CD4-positive, alpha-beta T cell (primary cell): ENCODE measurements around the gene PLCB2. TPM values are rescaled to one million over a fixed set of nuclear protein-coding genes. Genes with fewer than 3 reads are reported as not detected.

Experiments used
- ATAC-seq: fragments of 200-7000 bp; cut with Tn5 transposase; one replicate; pipeline ENCODE4 v1.10.0; 2022; ENCODE audit warnings: mild to moderate bottlenecking; ENCODE audit not compliant: poor library complexity
- CTCF ChIA-PET: fragments of 350-600 bp; sonication (Branson Sonifier 250); formaldehyde crosslinking; loops from one replicate; lab custom pipeline; 2021; ENCODE audit warnings: antibody characterized with exemption, inconsistent platforms; lab: Charles Lee
- POLR2A ChIA-PET: fragments of 350-600 bp; sonication (Branson Sonifier 250); formaldehyde crosslinking; loops from one replicate; lab custom pipeline; 2021; ENCODE audit warnings: antibody characterized with exemption, inconsistent platforms; lab: Charles Lee
- DNase-seq, 14 experiments: peaks; one replicate each; pipeline ENCODE4 v3.0.0-alpha.2; 2013 to 2020; ENCODE audit warnings: mixed read lengths in 2 of 14
- H3K27ac ChIP-seq, 2 donors: one replicate each; pipeline versions ENCODE4 v1.5.1 to v1.7.0; 2013; ENCODE audit warnings: low read length in 2 of 2, low read depth in 1 of 2, mild to moderate bottlenecking in 1 of 2
- H3K27me3 ChIP-seq, 2 experiments: 1 replicate in 1 of 2; 2 replicates in 1 of 2; pipeline versions ENCODE4 v1.6.1 to v1.7.0; 2013; ENCODE audit warnings: low read length in 2 of 2, control low read depth in 1 of 2, mild to moderate bottlenecking in 1 of 2, moderate library complexity in 1 of 2; ENCODE audit not compliant: insufficient read depth in 2 of 2, control insufficient read depth in 1 of 2
- H3K36me3 ChIP-seq: one replicate; pipeline ENCODE4 v1.6.1; 2013; ENCODE audit warnings: low read length, control low read depth; ENCODE audit not compliant: insufficient read depth
- H3K4me1 ChIP-seq: one replicate; pipeline ENCODE4 v1.6.1; 2013; ENCODE audit warnings: low read length, control low read depth; ENCODE audit not compliant: insufficient read depth
- H3K4me3 ChIP-seq: one replicate; pipeline ENCODE4 v1.5.1; 2013; ENCODE audit warnings: mild to moderate bottlenecking, low read length, moderate library complexity
- H3K9me3 ChIP-seq, 2 experiments: 1 replicate in 1 of 2; 2 replicates in 1 of 2; pipeline versions ENCODE4 v1.6.1 to v1.7.0; 2013; ENCODE audit warnings: low read length in 2 of 2, mild to moderate bottlenecking in 2 of 2, control low read depth in 1 of 2, moderate library complexity in 1 of 2; ENCODE audit not compliant: control insufficient read depth in 1 of 2, insufficient read depth in 1 of 2
- H3K27ac Mint-ChIP-seq: one replicate; pipeline ENCODE4 v1.8.0; 2020; ENCODE audit warnings: mixed read lengths
- H3K27me3 Mint-ChIP-seq: one replicate; pipeline ENCODE4 v1.8.0; 2021; ENCODE audit warnings: mixed read lengths
- H3K36me3 Mint-ChIP-seq: one replicate; pipeline ENCODE4 v1.8.0; 2021; ENCODE audit warnings: low read depth, mixed read lengths
- H3K4me1 Mint-ChIP-seq: one replicate; pipeline ENCODE4 v1.8.0; 2021; ENCODE audit warnings: low read depth, mixed read lengths
- H3K4me3 Mint-ChIP-seq: one replicate; pipeline ENCODE4 v1.8.0; 2020; ENCODE audit warnings: mild to moderate bottlenecking, mixed read lengths
- H3K9me3 Mint-ChIP-seq: one replicate; pipeline ENCODE4 v1.8.0; 2020; ENCODE audit warnings: mixed read lengths
- intact Hi-C, 2 experiments: fragments of 100-400 bp; cut with DNase I in 1 of 2; cut with micrococcal nuclease in 1 of 2; formaldehyde crosslinking; loops; one replicate each; pipeline versions ENCODE4 v1.15.1 to v1.9.0; 2023 to 2025; cut with DNase I, micrococcal nuclease
- total RNA-seq, 174 experiments: library from RNA in 2 of 174; stranded (reverse) in 2 of 174; gene quantifications; one replicate each; pipeline ENCODE4 v1.2.3 and lab custom pipeline; 2021 to 2026
- TF ChIP-seq, protein P1 (sequence below): fragments of 200-600 bp; IDR thresholded peaks from one replicate; pipeline ENCODE4 v1.8.0; 2022; ENCODE audit warnings: antibody characterized with exemption, mild to moderate bottlenecking

Gene PLCB2
- total RNA-seq, 2 experiments from 2014 or later, result 206 to 222 TPM

DNA sequence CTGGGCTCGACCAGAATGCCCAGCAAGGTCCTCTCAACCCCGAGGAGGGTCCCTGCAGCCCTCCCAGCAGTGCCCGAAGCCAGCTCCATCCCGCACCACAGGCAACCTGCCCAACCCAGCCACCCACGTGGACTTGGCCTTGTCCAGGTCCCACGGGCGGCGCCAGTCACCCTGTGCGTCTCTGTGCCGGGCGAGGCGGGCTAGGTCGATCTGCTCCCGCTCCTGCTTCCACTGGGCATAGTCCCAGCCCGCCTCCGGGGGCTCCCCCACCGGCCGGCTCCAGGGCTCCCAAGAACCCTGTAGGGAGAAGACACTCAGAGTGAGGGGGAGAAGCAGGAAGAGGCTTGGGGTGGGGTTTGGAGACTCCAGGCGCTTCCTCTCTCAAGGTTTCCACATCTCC lies 29.9 kb upstream of the PLCB2 start:
- ChIA-PET CTCF (interaction anchor here (0.7 to 3.7 kb wide), 21 partner anchors 11 to 651 kb away, joined by 3 to 48 read pairs (median 6); partner anchors contain the start of genes ANKRD63, DISP2, INAFM2 and IVD), POLR2A (interaction anchor here (1.4 to 4.2 kb wide), 5 partner anchors 12 to 58 kb away, joined by 6 to 34 read pairs (median 8); partner anchors contain the start of genes INAFM2 and PLCB2)
- ATAC-seq (no peak), DNase-seq (peak in 1 of 14 experiments; percentile 34)
- Histone ChIP-seq H3K4me3 (no peak overlapping the region), H3K4me1 (peaks cover 31% of the 10 kb centered on the region), H3K27me3 (no peaks in the 10 kb centered on the region), H3K9me3 (no peaks in the 10 kb centered on the region), H3K27ac (no peak overlapping the region), H3K36me3 (no peaks in the 10 kb centered on the region)
- Mint-ChIP-seq H3K4me1 (peaks cover 21% of the 10 kb centered on the region), H3K27me3 (no peaks in the 10 kb centered on the region), H3K4me3 (no peak overlapping the region), H3K9me3 (no peaks in the 10 kb centered on the region), H3K36me3 (no peaks in the 10 kb centered on the region), H3K27ac (no peak overlapping the region)
- intact Hi-C loops, result loop anchor here (5.0 to 10.0 kb wide), 2 partner anchors 120 to 553 kb away; partner anchors contain the start of gene FSIP1 (in 1 of the 2)
- TF ChIP-seq, protein P1, sequence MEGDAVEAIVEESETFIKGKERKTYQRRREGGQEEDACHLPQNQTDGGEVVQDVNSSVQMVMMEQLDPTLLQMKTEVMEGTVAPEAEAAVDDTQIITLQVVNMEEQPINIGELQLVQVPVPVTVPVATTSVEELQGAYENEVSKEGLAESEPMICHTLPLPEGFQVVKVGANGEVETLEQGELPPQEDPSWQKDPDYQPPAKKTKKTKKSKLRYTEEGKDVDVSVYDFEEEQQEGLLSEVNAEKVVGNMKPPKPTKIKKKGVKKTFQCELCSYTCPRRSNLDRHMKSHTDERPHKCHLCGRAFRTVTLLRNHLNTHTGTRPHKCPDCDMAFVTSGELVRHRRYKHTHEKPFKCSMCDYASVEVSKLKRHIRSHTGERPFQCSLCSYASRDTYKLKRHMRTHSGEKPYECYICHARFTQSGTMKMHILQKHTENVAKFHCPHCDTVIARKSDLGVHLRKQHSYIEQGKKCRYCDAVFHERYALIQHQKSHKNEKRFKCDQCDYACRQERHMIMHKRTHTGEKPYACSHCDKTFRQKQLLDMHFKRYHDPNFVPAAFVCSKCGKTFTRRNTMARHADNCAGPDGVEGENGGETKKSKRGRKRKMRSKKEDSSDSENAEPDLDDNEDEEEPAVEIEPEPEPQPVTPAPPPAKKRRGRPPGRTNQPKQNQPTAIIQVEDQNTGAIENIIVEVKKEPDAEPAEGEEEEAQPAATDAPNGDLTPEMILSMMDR, result no peak

DNA sequence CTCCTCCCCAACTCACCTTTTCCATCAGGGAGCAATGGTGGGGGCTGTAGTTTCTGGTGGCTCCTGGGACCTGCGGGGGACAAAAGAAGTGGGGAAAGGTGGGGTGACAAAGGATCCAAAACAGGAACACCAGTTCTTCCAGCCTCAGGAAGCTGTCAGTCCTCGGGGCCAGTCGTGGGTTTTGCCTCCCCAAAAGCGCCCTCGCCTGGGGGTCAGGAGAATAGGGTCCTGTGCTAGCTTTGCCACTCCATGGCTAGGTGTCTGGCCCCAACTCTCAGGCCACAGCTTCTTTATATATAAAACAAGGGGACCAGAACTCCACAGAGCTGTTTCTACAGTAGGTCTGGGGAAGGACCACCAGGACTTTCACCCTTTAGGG lies 29.0 kb upstream of the PLCB2 start:
- Mint-ChIP-seq H3K27me3 (no peaks in the 10 kb centered on the region), H3K36me3 (no peaks in the 10 kb centered on the region), H3K4me3 (no peak overlapping the region), H3K4me1 (peaks cover 21% of the 10 kb centered on the region), H3K9me3 (no peaks in the 10 kb centered on the region), H3K27ac (no peak overlapping the region)
- Histone ChIP-seq H3K4me1 (peaks cover 31% of the 10 kb centered on the region), H3K4me3 (no peak overlapping the region), H3K27me3 (no peaks in the 10 kb centered on the region), H3K9me3 (no peaks in the 10 kb centered on the region), H3K36me3 (no peaks in the 10 kb centered on the region), H3K27ac (no peak overlapping the region)
- intact Hi-C loops, result loop anchor here (5.0 to 10.0 kb wide), 2 partner anchors 119 to 552 kb away; partner anchors contain the start of gene FSIP1 (in 1 of the 2)
- TF ChIP-seq, protein P1, result no peak
- POLR2A ChIA-PET, result interaction anchor here (0.5 to 4.2 kb wide), 4 partner anchors 8 to 29 kb away, joined by 4 to 34 read pairs (median 13); partner anchors contain the start of genes INAFM2 and PLCB2
- CTCF ChIA-PET, result interaction anchor here (1.1 to 3.7 kb wide), 8 partner anchors 10 to 63 kb away, joined by 3 to 48 read pairs (median 24); partner anchors contain the start of genes INAFM2 and PLCB2
- ATAC-seq, result no peak
- DNase-seq, result peak in 4 of 14 experiments; percentile 14 to 49 (median 39)

DNA sequence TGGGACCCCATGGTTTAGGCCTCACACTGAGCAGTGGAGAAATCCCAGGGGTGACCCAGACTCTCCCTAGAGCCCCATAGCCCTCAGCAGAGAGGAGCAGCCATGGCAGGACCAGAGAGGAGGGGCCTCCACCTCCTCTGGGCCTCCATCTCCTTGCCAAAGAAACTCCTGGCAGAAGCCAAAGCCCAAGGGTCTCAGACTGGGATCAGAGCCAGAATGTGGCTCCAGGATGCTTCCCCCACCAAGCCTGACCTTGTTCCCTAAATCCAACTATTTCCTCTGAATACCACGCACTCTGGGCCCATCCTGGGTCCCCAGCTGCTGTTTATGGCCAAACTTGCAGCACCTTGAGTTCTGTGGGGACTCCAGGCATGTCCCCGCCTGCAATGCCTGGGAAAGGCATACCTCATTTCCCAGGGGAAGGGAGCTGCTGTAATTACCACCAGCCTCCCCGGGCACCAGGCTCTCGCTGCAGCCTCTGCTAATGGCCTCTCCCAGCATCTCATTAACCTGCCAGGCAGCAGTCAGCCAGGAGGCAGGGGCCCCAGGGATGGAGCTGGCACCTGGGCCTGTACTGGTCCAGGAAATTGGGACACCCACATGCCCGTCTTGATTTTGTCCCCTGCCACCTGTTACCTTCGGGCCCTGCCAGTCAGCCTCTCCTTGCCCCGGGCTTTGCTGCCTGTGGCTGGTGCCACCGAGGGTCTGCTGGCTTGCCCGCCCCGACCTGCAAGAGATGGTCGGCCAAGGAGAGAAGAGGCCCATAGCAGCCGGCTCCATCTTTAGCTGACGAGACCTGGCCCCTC lies 28.4 kb upstream of the PLCB2 start:
- CTCF ChIA-PET, result interaction anchor here (1.1 to 3.7 kb wide), 4 partner anchors 9 to 57 kb away, joined by 3 to 48 read pairs (median 38); partner anchors contain the start of gene INAFM2
- TF ChIP-seq, protein P1, result no peak
- Mint-ChIP-seq H3K27me3 (no peaks in the 10 kb centered on the region), H3K4me3 (no peak overlapping the region), H3K9me3 (no peaks in the 10 kb centered on the region), H3K4me1 (peaks cover 21% of the 10 kb centered on the region), H3K36me3 (no peaks in the 10 kb centered on the region), H3K27ac (no peak overlapping the region)
- DNase-seq, result no peak
- peaks cover 31% of the 10 kb centered on the region for H3K4me1 ChIP-seq
- no peaks in the 10 kb centered on the region for H3K9me3 ChIP-seq
- no peak overlapping the region for H3K4me3 ChIP-seq
- no peaks in the 10 kb centered on the region for H3K27me3 ChIP-seq
- no peaks in the 10 kb centered on the region for H3K36me3 ChIP-seq
- intact Hi-C loops, result loop anchor here (5.0 to 10.0 kb wide), 2 partner anchors 119 to 551 kb away; partner anchors contain the start of gene FSIP1 (in 1 of the 2)
- no peak overlapping the region for H3K27ac ChIP-seq
- ATAC-seq, result no peak
- POLR2A ChIA-PET, result interaction anchor here (0.5 to 4.2 kb wide), 3 partner anchors 9 to 28 kb away, joined by 4 to 34 read pairs (median 18); partner anchors contain the start of genes INAFM2 and PLCB2
